Activated naive CD8-positive, alpha-beta T cell treated with anti-CD3 and anti-CD28 coated beads, Interleukin-2, amount 50 U/mL, for 16 hours (primary cell): ENCODE data around the gene TTC32.
"Not testable (repeated sequence)": the region's sequence is repeated elsewhere in the genome, so short reads cannot be mapped to it uniquely, and the experiment has no call there.

Experiments used
- DNase-seq: peaks from one replicate; pipeline ENCODE4 v3.0.0-alpha.2; 2020; ENCODE audit warnings: low read depth, low spot score

TTC32 gene

GRCh38 chr2:19899985-19900930 lies 1.5 kb downstream of the TTC32 start:
- DNase-seq = no peak

- DNase-seq = no peak
These were observed 3.0 kb downstream of the TTC32 start for GRCh38 chr2:19898592-19899329.

GRCh38 chr2:19897623-19898245 lies 4.0 kb downstream of the TTC32 start:
- DNase-seq = no peak

- no peak for DNase-seq
These were observed 6.2 kb downstream of the TTC32 start for GRCh38 chr2:19895535-19895934.

- DNase-seq = no peak
These were observed 7.5 kb downstream of the TTC32 start for GRCh38 chr2:19894134-19894792.

GRCh38 chr2:19893520-19894133 lies 8.2 kb downstream of the TTC32 start:
- no peak for DNase-seq

GRCh38 chr2:19891971-19892370 lies 9.8 kb downstream of the TTC32 start:
- DNase-seq = not testable (repeated sequence)

- DNase-seq = no peak
These were observed 11.7 kb downstream of the TTC32 start for GRCh38 chr2:19890104-19890503.

GRCh38 chr2:19888831-19889230 lies 13.0 kb downstream of the TTC32 start:
- no peak for DNase-seq

- no peak for DNase-seq
These were observed 14.3 kb downstream of the TTC32 start for GRCh38 chr2:19887510-19887909.

- DNase-seq = no peak
These were observed 15.5 kb downstream of the TTC32 start for GRCh38 chr2:19886261-19886660.

GRCh38 chr2:19885791-19886190 lies 16.0 kb downstream of the TTC32 start:
- no peak for DNase-seq

- no peak for DNase-seq
These were observed 17.6 kb downstream of the TTC32 start for GRCh38 chr2:19883971-19884720.

GRCh38 chr2:19883486-19883885 lies 18.3 kb downstream of the TTC32 start:
- DNase-seq = no peak

- no peak for DNase-seq
These were observed 19.5 kb downstream of the TTC32 start for GRCh38 chr2:19882286-19882685.

GRCh38 chr2:19881908-19882265 lies 19.9 kb downstream of the TTC32 start:
- no peak for DNase-seq

GRCh38 chr2:19881221-19881907 lies 20.4 kb downstream of the TTC32 start:
- no peak for DNase-seq

- not testable (repeated sequence) for DNase-seq
These were observed 21.6 kb downstream of the TTC32 start for GRCh38 chr2:19880191-19880590.

- no peak for DNase-seq
These were observed 22.7 kb downstream of the TTC32 start for GRCh38 chr2:19879120-19879519.
